ENCODE measurements around the gene PDIA3. TPM values are rescaled to one million over a fixed set of nuclear protein-coding genes. Genes with fewer than 3 reads are reported as not detected.
A peak's percentile ranks its signal among the peaks of the same experiment; 100 is the strongest.

Gene PDIA3
- total and polyA plus RNA-seq, 2 donors (not counting 3 experiments of a cell fraction or from before 2014, with no cell fraction given) = 140 to 857 TPM

DNA sequence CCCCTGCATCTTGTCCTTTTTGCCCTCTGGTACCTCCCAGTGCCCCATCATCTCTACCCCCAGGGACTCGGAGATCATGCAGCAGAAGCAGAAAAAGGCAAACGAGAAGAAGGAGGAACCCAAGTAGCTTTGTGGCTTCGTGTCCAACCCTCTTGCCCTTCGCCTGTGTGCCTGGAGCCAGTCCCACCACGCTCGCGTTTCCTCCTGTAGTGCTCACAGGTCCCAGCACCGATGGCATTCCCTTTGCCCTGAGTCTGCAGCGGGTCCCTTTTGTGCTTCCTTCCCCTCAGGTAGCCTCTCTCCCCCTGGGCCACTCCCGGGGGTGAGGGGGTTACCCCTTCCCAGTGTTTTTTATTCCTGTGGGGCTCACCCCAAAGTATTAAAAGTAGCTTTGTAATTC, 47.4 kb downstream of the PDIA3 start:
- Histone ChIP-seq H2AFZ (ENCODE audit: low read depth, low read length) (no peak overlapping the region), H3K4me1 (ENCODE audit: control insufficient read depth, extremely low read depth, insufficient read depth, low read length) (peaks cover 21% of the 10 kb centered on the region), H3K4me3 (replicated peaks in 1 of 3; ENCODE audit: insufficient read depth in 1 of 3, low read depth in 1 of 3, low read length in 3 of 3) (peak overlapping the region in 2 of 3 experiments; percentile 74 to 82), H3K27me3 (ENCODE audit: control insufficient read depth in 2 of 2, insufficient read depth in 2 of 2, low read length in 2 of 2) (no peaks in the 10 kb centered on the region), H3K9ac (replicated peaks; ENCODE audit: extremely low read depth, insufficient read depth, low read length) (peak overlapping the region; percentile 99), H3K27ac (ENCODE audit: insufficient read depth, low read depth, low read length) (peak overlapping the region; percentile 91), H3K9me3 (replicated peaks; ENCODE audit: control insufficient read depth, insufficient read depth, low read length) (no peaks in the 10 kb centered on the region), H3K4me2 (ENCODE audit: insufficient read depth, low read length) (peak overlapping the region; percentile 82), H3K36me3 (ENCODE audit: control insufficient read depth in 2 of 2, extremely low read depth in 1 of 2, insufficient read depth in 2 of 2, low read length in 2 of 2) (peaks cover 21 to 26% of the 10 kb centered on the region in 2 experiments), H3K9me1 (replicated peaks; ENCODE audit: control insufficient read depth, extremely low read depth, insufficient read depth, low read length) (no peaks in the 10 kb centered on the region), H3K79me2 (ENCODE audit: control insufficient read depth, insufficient read depth, low read length) (peaks cover 31% of the 10 kb centered on the region), H4K20me1 (replicated peaks; ENCODE audit: control insufficient read depth, extremely low read depth, insufficient read depth, low read length) (no peaks in the 10 kb centered on the region)
- ChIA-PET CTCF (interaction anchor here (1.0 to 2.1 kb wide), 3 partner anchors 17 to 31 kb away, joined by 3 to 12 read pairs (median 3); partner anchors contain the start of genes ELL3 and MFAP1), POLR2A (interaction anchor here (0.9 kb wide), 1 partner anchor 8 kb away, joined by 3 read pairs; no protein-coding TSS in a partner anchor)
- BruUV-seq (replicated peaks) = no TSS peak
- no peak for FAIRE-seq
- TF ChIP-seq, protein P1, sequence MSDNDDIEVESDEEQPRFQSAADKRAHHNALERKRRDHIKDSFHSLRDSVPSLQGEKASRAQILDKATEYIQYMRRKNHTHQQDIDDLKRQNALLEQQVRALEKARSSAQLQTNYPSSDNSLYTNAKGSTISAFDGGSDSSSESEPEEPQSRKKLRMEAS (IDR thresholded peaks at IDR 0.05; ENCODE audit: insufficient read depth, insufficient read length) = no peak
- TF ChIP-seq GATA2 (IDR thresholded peaks at IDR 0.05; ENCODE audit: insufficient read depth, insufficient read length, low read depth, low read length) (no peak), JUN (IDR thresholded peaks at IDR 0.05; ENCODE audit: borderline replicate concordance, insufficient read depth, insufficient read length, low read depth) (no peak), POLR2AphosphoS5 (IDR thresholded peaks at IDR 0.05; ENCODE audit: insufficient read depth, low read depth, low read length) (no peak), FOS (IDR thresholded peaks at IDR 0.05; ENCODE audit: borderline replicate concordance, insufficient read depth, low read length) (no peak), MYC (IDR thresholded peaks at IDR 0.05; ENCODE audit: low read depth, low read length) (no peak), POLR2A (IDR thresholded peaks at IDR 0.05; ENCODE audit: low read depth, low read length) (no peak), EZH2 (IDR thresholded peaks at IDR 0.05; ENCODE audit: borderline replicate concordance, low read depth, low read length, severe bottlenecking) (no peak)
- TF ChIP-seq, protein P2, sequence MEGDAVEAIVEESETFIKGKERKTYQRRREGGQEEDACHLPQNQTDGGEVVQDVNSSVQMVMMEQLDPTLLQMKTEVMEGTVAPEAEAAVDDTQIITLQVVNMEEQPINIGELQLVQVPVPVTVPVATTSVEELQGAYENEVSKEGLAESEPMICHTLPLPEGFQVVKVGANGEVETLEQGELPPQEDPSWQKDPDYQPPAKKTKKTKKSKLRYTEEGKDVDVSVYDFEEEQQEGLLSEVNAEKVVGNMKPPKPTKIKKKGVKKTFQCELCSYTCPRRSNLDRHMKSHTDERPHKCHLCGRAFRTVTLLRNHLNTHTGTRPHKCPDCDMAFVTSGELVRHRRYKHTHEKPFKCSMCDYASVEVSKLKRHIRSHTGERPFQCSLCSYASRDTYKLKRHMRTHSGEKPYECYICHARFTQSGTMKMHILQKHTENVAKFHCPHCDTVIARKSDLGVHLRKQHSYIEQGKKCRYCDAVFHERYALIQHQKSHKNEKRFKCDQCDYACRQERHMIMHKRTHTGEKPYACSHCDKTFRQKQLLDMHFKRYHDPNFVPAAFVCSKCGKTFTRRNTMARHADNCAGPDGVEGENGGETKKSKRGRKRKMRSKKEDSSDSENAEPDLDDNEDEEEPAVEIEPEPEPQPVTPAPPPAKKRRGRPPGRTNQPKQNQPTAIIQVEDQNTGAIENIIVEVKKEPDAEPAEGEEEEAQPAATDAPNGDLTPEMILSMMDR (IDR thresholded peaks at IDR 0.05; ENCODE audit: extremely low read depth in 1 of 2, insufficient read depth in 1 of 2, low read depth in 1 of 2, low read length in 2 of 2) = no peak
- intact Hi-C loops (cut with micrococcal nuclease) = no loop called here
- dilution Hi-C loops (cut with MboI; ENCODE audit: extremely low pct_ligation_motif_present, low sequenced_read_pairs) = no loop called here
- DNase-seq (ENCODE audit: low read depth, low spot score) = no peak
